GM19372 (cell line): Measurements from ENCODE around the gene HUWE1.

Experiments used
- ATAC-seq: cut with Tn5 transposase; IDR thresholded peaks from one replicate; pipeline ENCODE4 v1.9.1; 2021; ENCODE audit warnings: mild to moderate bottlenecking, low read depth, moderate library complexity; ENCODE audit not compliant: unreplicated experiment

The HUWE1 gene

GRCh38 chrX:53685711-53686110, 808 bp downstream of the HUWE1 start:
- ATAC-seq = no peak

- ATAC-seq = no peak
Measured at GRCh38 chrX:53684415-53685192, 1.9 kb downstream of the HUWE1 start.

- peak; percentile 66 for ATAC-seq
Measured at GRCh38 chrX:53683556-53684414, 2.7 kb downstream of the HUWE1 start.

DNA sequence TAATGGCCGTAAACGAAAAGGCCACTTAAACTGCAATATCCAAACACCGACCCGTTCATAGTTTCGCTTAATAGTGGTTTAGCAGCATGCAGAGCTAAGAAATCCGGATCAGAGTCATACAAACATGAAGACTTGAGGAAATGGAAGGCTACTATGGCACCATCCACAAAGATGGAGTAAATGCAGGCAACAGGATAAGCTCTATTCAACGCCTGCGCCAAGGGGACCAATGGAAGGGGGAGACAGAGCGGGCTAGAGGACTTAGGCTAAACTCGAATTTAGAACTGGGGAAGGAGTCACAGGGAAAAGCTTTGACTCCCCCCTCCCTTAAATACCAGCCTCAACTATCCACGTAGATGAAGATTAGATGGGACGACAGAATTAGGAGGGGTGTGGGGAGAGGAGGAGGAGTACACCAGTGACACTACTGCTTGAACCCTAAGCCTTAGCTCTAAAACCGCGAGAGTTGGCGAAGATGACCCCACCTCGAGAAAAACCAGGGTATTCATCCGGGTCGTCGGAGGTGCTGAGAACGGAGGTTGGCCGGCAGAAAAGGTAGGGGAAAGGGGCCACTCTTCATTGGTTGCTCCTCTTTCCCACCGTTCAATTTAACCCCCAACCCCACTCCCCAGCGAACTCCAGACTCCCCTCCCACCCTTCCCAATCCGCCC, 3.5 kb downstream of the HUWE1 start:
- no peak for ATAC-seq

- no peak for ATAC-seq
Measured at GRCh38 chrX:53681661-53682060, 4.9 kb downstream of the HUWE1 start.

DNA sequence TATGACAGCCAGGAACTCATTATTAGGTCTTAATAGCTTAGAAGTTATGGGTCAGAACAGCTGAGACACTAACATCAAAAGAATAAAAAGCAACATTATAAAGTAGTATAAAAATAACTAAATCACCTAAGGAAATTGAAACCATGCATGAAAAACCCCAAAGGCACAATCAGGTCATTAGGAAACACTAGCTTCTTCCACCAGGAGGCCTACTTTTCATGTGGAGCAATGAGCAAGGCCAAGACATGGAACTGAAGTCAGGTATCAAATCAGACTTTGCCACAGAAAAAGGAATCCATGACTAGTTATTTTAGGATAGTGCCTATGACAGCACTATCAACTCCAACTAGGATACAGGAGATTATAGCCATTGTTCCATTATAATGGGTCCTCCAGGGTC, 7.9 kb downstream of the HUWE1 start:
- ATAC-seq = no peak

DNA sequence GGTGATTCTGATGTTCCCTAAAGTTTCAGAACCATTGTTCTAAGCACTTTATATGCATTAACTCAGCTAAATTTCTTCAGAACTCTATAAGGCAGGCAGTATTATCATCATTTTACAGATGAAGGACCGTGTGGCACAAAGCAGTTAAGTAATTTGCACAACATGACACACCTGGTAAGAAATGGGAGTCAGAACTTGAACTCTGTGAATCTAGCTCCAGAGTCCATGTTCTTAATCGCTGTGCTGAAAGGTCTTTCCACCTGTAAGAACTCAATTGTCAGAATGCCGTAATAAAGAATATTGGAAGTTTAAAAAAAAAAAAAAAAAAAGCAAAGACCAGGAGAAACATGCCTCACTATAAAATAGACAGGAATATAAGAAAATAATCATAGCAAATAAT, 9.2 kb downstream of the HUWE1 start:
- ATAC-seq = no peak

DNA sequence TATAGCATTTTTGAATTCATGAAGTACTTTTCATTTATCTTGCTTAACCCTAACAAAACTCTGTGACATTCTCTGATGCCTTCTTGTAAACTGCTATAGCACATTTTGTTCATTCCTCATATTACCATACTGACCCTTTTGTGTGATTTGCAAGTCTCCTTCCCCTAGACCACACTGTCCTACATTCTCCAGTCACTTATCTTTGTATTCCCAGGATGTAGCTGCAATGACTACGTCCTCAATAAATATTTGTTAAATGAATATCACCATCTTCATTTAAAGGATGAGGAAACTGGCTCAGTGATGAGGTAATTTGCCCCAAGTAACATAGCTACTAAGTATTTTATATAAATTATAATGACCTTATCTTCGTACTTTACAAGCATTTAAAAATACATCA, 11.9 kb downstream of the HUWE1 start:
- ATAC-seq = no peak

- no peak for ATAC-seq
Measured at GRCh38 chrX:53669258-53669657, 17.3 kb downstream of the HUWE1 start.

- no peak for ATAC-seq
Measured at GRCh38 chrX:53666171-53666570, 20.3 kb downstream of the HUWE1 start.

GRCh38 chrX:53660004-53660403, 26.5 kb downstream of the HUWE1 start:
- no peak for ATAC-seq

- ATAC-seq = no peak
Measured at GRCh38 chrX:53659039-53659438, 27.5 kb downstream of the HUWE1 start.

- ATAC-seq = no peak
Measured at GRCh38 chrX:53656845-53657244, 29.7 kb downstream of the HUWE1 start.

DNA sequence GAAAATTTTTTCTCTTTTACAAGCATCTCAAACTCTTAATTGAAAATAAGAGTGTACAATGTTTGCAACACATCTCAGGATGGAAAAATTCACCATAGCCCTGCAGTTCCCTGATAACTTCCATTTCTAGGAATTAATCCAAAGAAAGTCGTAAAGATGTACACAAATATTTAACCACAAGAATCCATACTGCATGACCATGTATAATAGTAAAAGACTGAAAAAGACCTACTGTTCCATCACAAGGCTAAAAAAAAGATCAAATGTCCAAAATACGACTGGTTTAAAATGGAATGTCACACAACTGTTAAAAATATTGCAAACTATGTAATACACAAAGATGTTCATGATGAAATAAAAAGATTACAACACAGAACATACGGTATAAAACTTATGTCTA, 32.1 kb downstream of the HUWE1 start:
- no peak for ATAC-seq

DNA sequence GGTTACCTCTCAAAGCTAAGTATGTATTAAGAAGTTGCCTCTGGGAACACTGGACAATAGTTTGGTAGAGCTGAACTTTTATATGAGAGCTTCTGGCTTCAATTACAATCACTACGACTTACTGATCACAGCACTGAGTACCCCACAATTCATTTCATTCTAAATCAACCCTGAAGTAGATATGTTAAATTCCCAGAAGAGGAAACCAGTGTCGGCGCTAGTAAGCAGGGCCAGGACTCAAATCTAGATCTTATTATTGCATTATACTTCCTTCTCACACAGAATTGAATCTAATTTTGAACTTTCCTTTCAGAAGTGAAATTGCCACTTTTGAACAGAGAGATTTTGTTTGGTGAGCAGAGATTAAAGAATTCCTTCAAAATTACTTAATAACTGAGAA, 41.8 kb downstream of the HUWE1 start:
- no peak for ATAC-seq

DNA sequence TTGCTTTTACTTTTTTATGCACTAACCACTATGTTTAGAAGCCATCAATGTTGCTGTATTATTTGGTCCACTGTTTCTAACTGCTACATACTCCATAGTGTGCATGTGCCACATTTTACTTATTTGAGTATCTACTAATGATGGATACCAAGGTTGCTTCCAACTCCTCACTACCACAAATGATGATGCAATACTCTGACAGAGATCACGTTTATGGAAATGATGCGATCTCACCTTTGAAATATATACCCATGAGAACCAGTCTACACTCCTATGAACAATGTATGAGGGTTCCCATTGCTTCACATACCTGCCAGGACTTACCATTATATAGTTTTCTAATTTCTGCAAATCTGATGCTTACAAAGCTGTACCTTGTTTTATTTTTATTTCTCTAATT, 44.2 kb downstream of the HUWE1 start:
- ATAC-seq = no peak

GRCh38 chrX:53639257-53639656, 47.3 kb downstream of the HUWE1 start:
- ATAC-seq = no peak

DNA sequence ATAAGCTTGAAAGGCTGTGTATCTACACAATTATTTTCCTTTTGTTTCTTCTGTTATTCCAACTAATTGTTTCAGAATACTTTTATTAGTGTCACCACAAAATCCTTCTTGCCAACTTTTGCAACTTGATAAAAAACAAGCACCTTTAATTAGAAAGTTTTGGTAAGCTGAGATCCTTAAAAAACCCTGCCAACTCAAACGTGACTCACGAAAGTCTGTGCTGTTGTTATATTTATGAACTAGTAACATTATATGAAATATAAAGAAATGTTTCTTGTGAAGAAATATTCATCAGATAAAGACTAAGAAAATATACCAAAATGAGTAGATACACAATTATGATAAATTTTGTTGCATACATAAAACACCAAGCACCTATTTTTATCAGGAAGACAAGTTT, 49.0 kb downstream of the HUWE1 start:
- ATAC-seq = no peak

DNA sequence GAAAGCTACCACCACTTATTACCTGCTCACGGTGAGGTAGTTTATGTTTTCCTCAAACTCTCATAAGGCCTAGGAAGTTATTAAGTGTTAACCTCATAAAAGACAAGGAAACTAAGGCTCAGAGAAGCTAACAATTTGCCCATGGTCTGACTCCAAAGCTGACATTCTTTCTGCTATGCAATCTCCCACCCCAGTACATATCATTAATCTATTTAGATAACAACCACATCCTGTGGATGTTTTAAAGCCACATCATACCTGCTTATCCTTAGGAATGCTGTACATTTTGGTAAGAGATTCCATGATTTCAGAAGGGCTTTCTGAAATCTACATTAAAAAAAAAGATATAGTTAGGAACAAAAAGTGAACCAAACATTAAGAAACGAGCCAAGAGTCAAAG, 55.4 kb downstream of the HUWE1 start:
- no peak for ATAC-seq

DNA sequence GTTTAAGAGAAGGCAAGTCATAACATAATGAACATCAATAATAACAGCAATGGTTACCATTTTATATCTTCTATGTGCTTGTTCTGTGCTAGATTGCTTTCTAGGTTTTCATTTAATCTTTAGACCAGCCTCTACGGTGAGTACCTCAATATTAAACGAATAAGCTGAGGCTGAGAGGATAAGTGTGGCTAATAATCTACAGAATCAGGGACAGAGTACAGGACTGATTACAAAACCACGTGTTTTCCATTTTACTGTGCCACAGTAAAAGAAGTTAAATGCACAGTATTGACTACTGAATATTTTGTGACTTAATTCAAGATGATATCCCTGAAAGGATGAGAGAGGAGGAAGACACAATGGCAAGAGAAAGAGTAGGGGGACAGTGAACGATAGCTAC, 56.3 kb downstream of the HUWE1 start:
- ATAC-seq = no peak

GRCh38 chrX:53622431-53622830, 64.1 kb downstream of the HUWE1 start:
- no peak for ATAC-seq
